ENCODE measurements around the gene TNFRSF18.

The TNFRSF18 gene

GRCh38 chr1:1211541-1212441, 5.4 kb upstream of the TNFRSF18 start:
- DNase-seq = no peak

GRCh38 chr1:1210726-1211540, 4.5 kb upstream of the TNFRSF18 start:
- no peak for DNase-seq

DNA sequence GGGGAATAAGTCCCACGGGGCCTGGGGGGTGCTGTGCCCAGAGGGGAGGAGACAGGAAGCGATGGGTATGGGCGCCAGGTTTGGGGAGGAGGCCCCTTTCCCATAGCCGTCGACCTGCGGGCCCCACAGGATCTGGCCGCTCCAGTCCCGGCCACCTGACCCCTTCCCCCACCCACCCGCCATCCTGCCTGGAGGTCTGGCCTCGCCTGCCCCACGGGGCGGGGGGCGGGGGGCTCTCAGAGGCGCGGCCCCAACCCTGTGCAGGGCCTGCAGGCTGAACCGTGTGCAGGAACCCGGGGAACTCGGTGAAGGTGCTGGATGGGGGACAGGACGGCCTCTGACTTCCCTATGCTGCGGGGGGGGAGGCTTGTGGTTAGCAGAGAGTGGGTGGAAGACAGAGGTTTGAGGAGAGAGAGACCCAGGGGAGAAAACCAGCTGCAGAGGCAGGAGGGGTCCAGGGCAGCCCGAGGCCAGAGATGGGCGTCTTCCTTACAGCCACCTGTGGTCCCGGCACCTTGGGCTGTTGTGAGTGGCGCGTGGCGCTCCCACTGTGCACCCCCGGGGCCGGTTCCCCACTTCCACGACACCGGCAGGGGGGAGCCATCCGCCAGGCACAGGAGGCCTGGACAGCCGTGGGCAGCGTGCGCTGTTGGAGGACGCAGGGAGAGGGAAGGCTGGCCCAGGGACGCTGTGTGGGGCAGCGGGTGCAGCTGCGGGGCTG, 2.5 kb upstream of the TNFRSF18 start:
- no peak for DNase-seq

- DNase-seq = no peak
Measured at GRCh38 chr1:1207571-1207892, 1.1 kb upstream of the TNFRSF18 start.

DNA sequence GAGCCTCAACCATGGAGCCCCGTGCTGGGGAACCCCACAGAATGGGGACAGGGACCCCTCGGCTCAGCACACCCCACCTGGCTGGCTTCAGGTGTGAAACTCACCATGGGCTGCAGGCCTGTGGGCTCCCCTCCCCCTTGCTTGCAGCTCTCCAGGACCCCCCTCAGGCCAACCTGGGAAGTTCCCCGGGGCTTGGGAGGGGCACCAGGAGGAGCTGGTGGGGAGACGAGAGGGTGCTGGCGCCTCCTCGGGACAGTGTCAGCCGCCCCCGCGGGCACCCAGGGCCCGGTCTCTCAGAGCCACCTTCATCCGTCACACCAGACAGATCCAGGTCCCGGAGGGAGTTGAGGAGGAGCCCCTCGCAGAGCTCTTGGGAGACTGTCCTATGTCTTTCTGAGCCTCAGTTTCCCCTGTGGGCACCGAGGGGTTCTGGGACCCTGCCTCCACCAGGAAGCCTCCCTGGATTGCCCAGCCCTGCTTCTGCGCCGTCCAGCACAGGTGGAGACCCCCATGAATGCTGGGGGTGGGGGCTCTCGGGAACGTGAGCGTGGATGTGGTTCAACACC, 657 bp upstream of the TNFRSF18 start:
- DNase-seq = no peak

GRCh38 chr1:1205769-1206375, 520 bp downstream of the TNFRSF18 start:
- no peak for DNase-seq

DNA sequence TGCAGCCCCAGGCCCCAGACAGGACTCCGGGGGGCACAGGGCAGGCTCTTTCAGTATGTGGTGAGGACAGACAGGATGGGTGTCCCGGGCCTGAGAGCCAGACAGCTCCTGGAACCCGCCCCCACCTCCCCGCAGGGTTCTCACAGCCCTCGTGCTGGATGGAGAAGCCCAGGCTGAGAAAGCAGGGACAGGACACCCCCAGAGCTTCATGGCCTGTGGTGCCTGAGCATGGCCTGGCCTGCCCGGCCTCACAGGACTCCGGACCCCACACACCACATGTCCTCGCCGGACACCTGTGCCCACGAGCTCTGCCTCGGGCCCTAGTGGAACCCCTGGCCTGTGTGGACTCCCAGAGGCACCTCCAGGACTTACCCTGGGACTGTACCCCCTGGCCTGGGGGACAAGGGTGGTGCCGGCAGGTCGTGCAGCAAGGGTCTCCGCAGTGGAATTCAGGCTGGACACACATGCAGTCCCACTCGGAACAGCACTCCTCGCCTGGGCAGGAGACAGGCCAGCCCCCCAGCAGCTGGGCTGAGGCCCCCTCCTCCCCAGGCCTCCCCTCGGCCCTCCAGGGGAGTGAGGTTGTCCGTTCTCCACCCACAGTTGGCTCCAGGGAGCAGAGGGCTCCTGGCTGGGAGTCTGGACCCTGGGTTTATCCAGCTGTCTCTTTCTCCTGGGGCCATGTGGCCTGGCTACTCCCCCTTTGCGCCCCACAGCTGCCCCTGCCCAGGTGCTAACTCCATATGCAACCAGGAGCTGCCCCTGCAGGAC, 1.2 kb downstream of the TNFRSF18 start:
- no peak for DNase-seq

DNA sequence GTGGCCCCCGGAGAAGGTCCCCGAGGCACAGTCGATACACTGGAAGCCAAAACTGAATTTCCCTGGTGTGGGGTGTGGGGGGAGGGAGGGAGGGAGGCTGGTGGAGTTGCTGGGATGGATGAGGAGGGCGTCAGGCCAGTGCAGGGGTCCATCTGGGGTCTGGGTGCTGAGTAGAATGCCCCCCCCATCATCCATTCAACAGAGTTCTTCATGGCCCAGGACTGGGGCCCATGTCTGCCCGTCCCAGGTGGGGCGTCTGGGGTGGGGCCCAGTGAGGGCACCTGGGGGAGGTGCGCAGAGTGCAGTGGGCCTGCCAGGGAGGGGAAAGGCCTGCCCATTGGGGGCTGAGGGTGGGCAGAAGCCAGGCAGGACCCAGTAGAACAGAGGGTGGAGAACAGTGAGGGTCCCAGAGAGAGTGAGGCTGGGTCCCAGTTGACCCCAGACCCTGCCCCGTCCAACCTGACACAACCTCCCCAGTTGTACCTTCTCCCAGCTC, 1.9 kb downstream of the TNFRSF18 start:
- DNase-seq = no peak

- no peak for DNase-seq
Measured at GRCh38 chr1:1203561-1204424, 2.6 kb downstream of the TNFRSF18 start.

DNA sequence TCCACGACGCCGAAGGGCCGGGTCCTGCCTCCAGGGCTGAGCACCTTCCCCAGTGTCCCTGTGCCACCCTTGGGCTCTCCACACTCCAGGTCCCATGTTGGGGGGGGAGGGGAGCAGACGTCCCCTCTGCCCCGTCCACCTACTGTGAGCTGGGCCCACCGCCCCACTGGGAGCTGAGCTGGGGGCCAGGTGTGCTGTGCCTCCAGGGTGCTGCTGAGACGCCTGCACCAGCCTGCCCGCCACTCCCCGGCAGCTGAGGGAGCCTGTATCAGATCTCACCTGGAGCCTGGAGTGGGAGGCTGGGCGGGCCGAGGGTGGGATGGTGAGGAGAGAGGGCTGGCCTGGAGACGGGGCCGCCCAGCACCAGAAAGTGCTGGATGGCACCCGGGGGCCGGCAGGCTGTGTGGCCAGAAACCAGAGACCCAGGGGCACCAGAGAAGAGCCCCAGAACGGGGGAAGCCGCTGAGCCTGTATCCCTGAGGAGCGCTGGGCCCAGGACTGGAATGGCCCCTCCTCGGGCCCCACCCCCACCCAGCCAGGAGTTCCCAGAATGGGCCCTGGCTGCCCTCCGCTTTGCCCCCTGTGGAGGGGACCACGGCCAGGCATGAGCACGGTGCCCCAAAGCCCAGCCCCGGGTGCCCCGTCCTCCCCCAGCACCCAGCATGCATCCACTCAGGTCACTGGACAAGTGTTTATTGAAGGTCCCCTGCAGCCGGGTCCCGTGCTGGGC, 3.4 kb downstream of the TNFRSF18 start:
- DNase-seq = no peak

GRCh38 chr1:1200876-1201810, 5.2 kb downstream of the TNFRSF18 start:
- peak in 1 of 14 donors; percentile 0 for DNase-seq

- no peak for DNase-seq
Measured at GRCh38 chr1:1199961-1200875, 6.2 kb downstream of the TNFRSF18 start.

- no peak for DNase-seq
Measured at GRCh38 chr1:1199141-1199960, 7.0 kb downstream of the TNFRSF18 start.

GRCh38 chr1:1198423-1199140, 7.8 kb downstream of the TNFRSF18 start:
- no peak for DNase-seq

All from C1 segment of cervical spinal cord (tissue), 14 donors.